H1 (cell line): ENCODE measurements around the gene ASTN2. TPM values are rescaled to one million over a fixed set of nuclear protein-coding genes. Genes with fewer than 3 reads are reported as not detected.

Source experiments
- CTCF ChIA-PET: fragments of 300-600 bp; sonication (Branson Sonifier 250); formaldehyde crosslinking; loops from one replicate; lab custom pipeline; 2021; ENCODE audit not compliant: partially characterized antibody; lab: Charles Lee
- POLR2A ChIA-PET: fragments of 300-600 bp; sonication (Branson Sonifier 250); formaldehyde crosslinking; loops from one replicate; lab custom pipeline; 2021; ENCODE audit warnings: inconsistent platforms; ENCODE audit not compliant: partially characterized antibody; lab: Charles Lee
- DNase-seq, 2 experiments: peaks; one replicate each; pipeline versions ENCODE4 v3.0.0 to v3.0.0-alpha.2; 2010 to 2022; ENCODE audit warnings: low spot score in 2 of 2, low read depth in 1 of 2, mixed read lengths in 1 of 2
- FAIRE-seq: peaks from 2 replicates; lab custom pipeline; 2011; peaks lifted over from hg19 to GRCh38; lab: Jason Lieb, UNC
- H2AFZ ChIP-seq: 2 replicates; pipeline ENCODE4 v1.8.1; 2012; ENCODE audit warnings: low read length, inconsistent platforms
- H2AK5ac ChIP-seq: 2 replicates; pipeline ENCODE4 v1.6.1; 2013; ENCODE audit warnings: low read depth, low read length
- H2BK120ac ChIP-seq: replicated peaks from 2 replicates; pipeline ENCODE3; 2013; ENCODE audit warnings: low read depth, low read length, inconsistent platforms
- H2BK12ac ChIP-seq: 2 replicates; pipeline ENCODE4 v1.6.1; 2013; ENCODE audit warnings: low read depth, low read length
- H2BK15ac ChIP-seq: 2 replicates; pipeline ENCODE4 v1.6.1; 2013; ENCODE audit warnings: low read length
- H2BK20ac ChIP-seq: 2 replicates; pipeline ENCODE4 v1.6.1; 2013; ENCODE audit warnings: low read length
- H2BK5ac ChIP-seq: 2 replicates; pipeline ENCODE4 v1.6.1; 2013; ENCODE audit warnings: low read depth, low read length
- H3K14ac ChIP-seq: 2 replicates; pipeline ENCODE4 v1.6.1; 2013; ENCODE audit warnings: inconsistent platforms; ENCODE audit not compliant: insufficient read length
- H3K18ac ChIP-seq: 2 replicates; pipeline ENCODE4 v1.6.1; 2013; ENCODE audit warnings: low read length; ENCODE audit errors: extremely low read depth
- H3K23ac ChIP-seq: 2 replicates; pipeline ENCODE4 v1.6.1; 2013; ENCODE audit warnings: inconsistent platforms; ENCODE audit not compliant: insufficient read length
- H3K23me2 ChIP-seq: 2 replicates; pipeline ENCODE4 v1.6.1; 2013; ENCODE audit warnings: low read depth, low read length
- H3K27ac ChIP-seq: 2 replicates; pipeline ENCODE4 v1.6.1; 2011; ENCODE audit warnings: low read depth, low read length, inconsistent platforms
- H3K27me3 ChIP-seq, 4 experiments: replicated peaks in 1 of 4; 1 replicate in 1 of 4; 2 replicates in 3 of 4; pipeline versions ENCODE4 v1.6.1 to v1.8.1; 2011 to 2013; ENCODE audit warnings: low read length in 3 of 4, mild to moderate bottlenecking in 3 of 4, inconsistent platforms in 2 of 4, mixed read lengths in 2 of 4, moderate library complexity in 1 of 4; ENCODE audit not compliant: control insufficient read depth in 3 of 4, insufficient read depth in 3 of 4; ENCODE audit errors: extremely low read depth in 1 of 4
- H3K36me3 ChIP-seq, 4 experiments: 2 replicates each; pipeline versions ENCODE4 v1.6.1 to v1.8.1; 2011 to 2013; ENCODE audit warnings: mild to moderate bottlenecking in 4 of 4, low read length in 3 of 4, moderate library complexity in 2 of 4, control low read depth in 1 of 4, inconsistent platforms in 1 of 4; ENCODE audit not compliant: insufficient read depth in 4 of 4, control insufficient read depth in 2 of 4
- H3K4ac ChIP-seq: replicated peaks from 2 replicates; pipeline ENCODE3; 2013; ENCODE audit warnings: low read length, low read depth, mixed read lengths, inconsistent platforms; ENCODE audit not compliant: insufficient read length
- H3K4me1 ChIP-seq, 4 experiments: replicated peaks in 1 of 4; 1 replicate in 1 of 4; 2 replicates in 3 of 4; pipeline versions ENCODE4 v1.6.1 to v1.8.1; 2011 to 2013; ENCODE audit warnings: low read length in 3 of 4, inconsistent platforms in 2 of 4, mixed read lengths in 1 of 4; ENCODE audit not compliant: insufficient read depth in 4 of 4, control insufficient read depth in 3 of 4
- H3K4me2 ChIP-seq, 2 experiments: 2 replicates each; pipeline versions ENCODE4 v1.6.1 to v1.8.1; 2011 to 2013; ENCODE audit warnings: low read depth in 2 of 2, low read length in 2 of 2, control low read depth in 1 of 2, inconsistent platforms in 1 of 2, mild to moderate bottlenecking in 1 of 2; ENCODE audit not compliant: insufficient read depth in 1 of 2
- H3K4me3 ChIP-seq, 4 experiments: fragments of 200-600, 300-600 bp in 1 of 4; sonication (generic), shearing (Covaris generic), sonication (Bioruptor Twin) in 1 of 4; 2 replicates each; pipeline versions ENCODE4 v1.5.1 to v1.8.1; 2011 to 2016; ENCODE audit warnings: low read length in 4 of 4, low read depth in 3 of 4, control low read depth in 2 of 4, inconsistent platforms in 2 of 4, mild to moderate bottlenecking in 2 of 4, mixed read lengths in 1 of 4, moderate library complexity in 1 of 4; ENCODE audit not compliant: insufficient read depth in 2 of 4; ENCODE audit errors: extremely low read depth in 1 of 4
- H3K56ac ChIP-seq: replicated peaks from 2 replicates; pipeline ENCODE3; 2013; ENCODE audit warnings: low read depth, mild to moderate bottlenecking, mixed read lengths, low read length, inconsistent platforms; ENCODE audit not compliant: insufficient read length
- H3K79me1 ChIP-seq: 2 replicates; pipeline ENCODE4 v1.6.1; 2013; ENCODE audit warnings: low read depth, low read length, control low read depth
- H3K79me2 ChIP-seq, 2 experiments: 2 replicates each; pipeline versions ENCODE4 v1.6.1 to v1.8.1; 2012 to 2013; ENCODE audit warnings: low read length in 2 of 2, mild to moderate bottlenecking in 2 of 2, inconsistent platforms in 1 of 2; ENCODE audit not compliant: insufficient read depth in 2 of 2, control insufficient read depth in 1 of 2
- H3K9ac ChIP-seq, 4 experiments: replicated peaks in 1 of 4; 1 replicate in 1 of 4; 2 replicates in 3 of 4; pipeline versions ENCODE4 v1.6.1 to v1.8.1; 2011 to 2013; ENCODE audit warnings: low read depth in 3 of 4, low read length in 3 of 4, control low read depth in 2 of 4, mild to moderate bottlenecking in 2 of 4, moderate library complexity in 2 of 4, inconsistent platforms in 1 of 4; ENCODE audit errors: extremely low read depth in 1 of 4
- H3K9me3 ChIP-seq, 2 experiments: 2 replicates each; pipeline versions ENCODE4 v1.6.1 to v1.8.1; 2012 to 2013; ENCODE audit warnings: mild to moderate bottlenecking in 2 of 2, moderate library complexity in 2 of 2, control low read depth in 1 of 2, inconsistent platforms in 1 of 2, low read depth in 1 of 2, low read length in 1 of 2, mixed read lengths in 1 of 2; ENCODE audit not compliant: insufficient read depth in 2 of 2
- H4K20me1 ChIP-seq, 2 experiments: replicated peaks in 1 of 2; 2 replicates each; pipeline versions ENCODE3 to v1.8.1; 2011 to 2013; ENCODE audit warnings: inconsistent platforms in 2 of 2, low read length in 2 of 2, mild to moderate bottlenecking in 1 of 2; ENCODE audit not compliant: insufficient read depth in 2 of 2, control insufficient read depth in 1 of 2
- H4K5ac ChIP-seq: 2 replicates; pipeline ENCODE4 v1.6.1; 2013; ENCODE audit warnings: low read length, low read depth, mixed read lengths, inconsistent platforms; ENCODE audit not compliant: insufficient read length
- H4K8ac ChIP-seq: 2 replicates; pipeline ENCODE4 v1.8.0; 2013; ENCODE audit warnings: mild to moderate bottlenecking, moderate library complexity, low read length, inconsistent platforms; ENCODE audit not compliant: insufficient read depth; ENCODE audit errors: extremely low read depth
- H4K91ac ChIP-seq: replicated peaks from 2 replicates; pipeline ENCODE3; 2013; ENCODE audit warnings: low read length, mixed read lengths, inconsistent platforms; ENCODE audit not compliant: insufficient read length
- RAD21 ChIP-seq, 2 experiments: IDR thresholded peaks in 1 of 2; conservative IDR thresholded peaks in 1 of 2; 2 replicates each; pipeline ENCODE4 v1.6.1; 2011; ENCODE audit warnings: low read depth in 2 of 2, low read length in 2 of 2, improper control_type of control experiment in 1 of 2, inconsistent platforms in 1 of 2, mild to moderate bottlenecking in 1 of 2, moderate library complexity in 1 of 2
- polyA plus RNA-seq, 7 experiments: library from polyadenylated mRNA; depleted of rRNA in 3 of 7; stranded (reverse) in 5 of 7; unstranded in 2 of 7; fragments of >200 nt in 5 of 7; fragments of 200-250 nt in 2 of 7; gene quantifications; 1 replicate in 5 of 7; 2 replicates in 1 of 7; 4 replicates in 1 of 7; pipeline versions ENCODE4 v1.2.1 to v1.2.3, GENCODE V29; 2011 to 2013; ENCODE audit warnings: missing spikeins in 2 of 7, mixed read lengths in 2 of 7
- total RNA-seq: library from RNA; stranded (reverse); fragmentation: NEBNext Ultra II Directional; extraction: Animal tissue kit (Norgen Biotek cat#: 25700); gene quantifications from 2 replicates; pipeline ENCODE4 v1.2.1, GENCODE V29; 2021

The ASTN2 gene
- total and polyA plus RNA-seq, 2 of the 8 experiments (the other 6 are each of a cell fraction or from before 2014, with no cell fraction given), result 8.2 to 13.7 TPM

- Histone ChIP-seq H3K79me2 (no peaks in the 10 kb centered on the region), H3K4me1 (no peaks in the 10 kb centered on the region), H3K27ac (no peak overlapping the region), H2BK120ac (no peak overlapping the region), H3K56ac (no peak overlapping the region), H3K9ac (no peak overlapping the region), H3K18ac (no peak overlapping the region), H2BK20ac (no peak overlapping the region), H2AFZ (no peak overlapping the region), H3K4me2 (no peak overlapping the region), H3K36me3 (no peaks in the 10 kb centered on the region), H2BK15ac (no peak overlapping the region), H3K23me2 (no peaks in the 10 kb centered on the region), H2BK12ac (no peak overlapping the region), H3K4me3 (no peak overlapping the region), H3K9me3 (no peaks in the 10 kb centered on the region), H3K79me1 (no peaks in the 10 kb centered on the region), H2BK5ac (no peak overlapping the region), H4K5ac (no peak overlapping the region), H3K27me3 (no peaks in the 10 kb centered on the region), H4K8ac (no peak overlapping the region), H4K91ac (no peak overlapping the region), H3K14ac (no peak overlapping the region), H3K23ac (no peak overlapping the region), H2AK5ac (no peak overlapping the region), H3K4ac (no peak overlapping the region), H4K20me1 (no peaks in the 10 kb centered on the region)
- TF ChIP-seq RAD21 (IDR thresholded peaks at IDR 0.05 in 1 of 2, conservative IDR thresholded peaks at IDR 0.05 in 1 of 2; ENCODE audit: low read depth in 2 of 2, low read length in 2 of 2), result no peak
- DNase-seq (no peak), FAIRE-seq (no peak)
- CTCF ChIA-PET, result interaction anchor here (1.2 to 5.2 kb wide), 4 partner anchors 10 to 137 kb away, joined by 4 to 27 read pairs (median 12); no protein-coding TSS in a partner anchor
- POLR2A ChIA-PET, result interaction anchor here (1.0 to 1.2 kb wide), 2 partner anchors 9 to 129 kb away, joined by 3 read pairs; no protein-coding TSS in a partner anchor
These were observed 688.3 kb downstream of the ASTN2 start for GRCh38 chr9:116726602-116727001.
